ENCODE results near the gene TTLL6. TPM values are rescaled to one million over a fixed set of nuclear protein-coding genes. Genes with fewer than 3 reads are reported as not detected.

Gene TTLL6
- total and polyA plus RNA-seq, 2 donors = 0.41 to 0.42 TPM

DNA sequence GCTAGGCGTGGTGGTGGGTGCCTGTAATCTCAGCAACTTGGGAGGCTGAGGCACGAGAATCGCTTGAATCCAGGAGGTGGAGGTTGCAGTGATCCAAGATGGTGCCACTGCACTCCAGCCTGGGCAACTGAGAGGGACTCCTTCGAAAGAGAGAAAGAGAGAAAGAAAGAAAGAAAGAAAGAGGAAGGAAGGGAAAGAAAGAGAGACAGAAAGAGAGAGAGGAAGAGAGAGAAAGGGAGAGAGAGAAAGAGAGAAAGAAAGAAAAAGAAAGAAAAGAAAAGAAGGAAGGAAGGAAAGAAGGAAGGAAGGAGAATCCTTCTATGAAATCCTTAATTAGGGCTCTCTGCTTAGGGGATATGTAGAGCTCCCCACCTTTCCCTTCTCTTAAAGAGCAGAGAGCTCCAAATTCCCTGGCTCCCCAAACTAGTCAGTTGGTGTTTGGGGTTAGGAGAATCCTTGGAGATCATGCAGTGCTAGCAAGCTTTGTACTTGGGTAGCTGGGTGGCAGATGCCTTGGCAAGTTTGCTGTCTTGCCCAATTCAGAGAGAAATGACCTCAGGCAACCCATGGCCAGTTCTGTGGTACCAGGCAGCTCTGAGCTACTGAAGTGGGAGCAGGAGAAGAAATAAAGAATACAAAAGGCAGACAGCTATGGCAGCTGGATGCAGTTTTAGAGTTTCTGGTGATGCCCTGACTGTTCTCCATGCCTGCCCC lies 79.5 kb downstream of the TTLL6 start:
- H3K4me1 ChIP-seq (ENCODE audit: control insufficient read depth in 2 of 2, insufficient read depth in 2 of 2, low read length in 2 of 2) = no peaks in the 10 kb centered on the region
- H3K9me3 ChIP-seq (ENCODE audit: control insufficient read depth in 2 of 2, insufficient read depth in 1 of 2, low read length in 1 of 2) = peaks cover 0 to 14% of the 10 kb centered on the region in 2 donors
- WGBS = 67% methylated on average over 4 of the region's 4 CpGs
- no peak for DNase-seq (ENCODE audit: low read depth in 6 of 9, low spot score in 9 of 9)
- H3K36me3 ChIP-seq (ENCODE audit: control insufficient read depth in 2 of 2, insufficient read depth in 2 of 2, low read length in 1 of 2) = no peaks in the 10 kb centered on the region
- no peak overlapping the region for H3K4me3 ChIP-seq (ENCODE audit: low read length in 2 of 2)
- H3K27me3 ChIP-seq (ENCODE audit: control insufficient read depth in 2 of 2, insufficient read depth in 1 of 2, low read length in 1 of 2) = peaks cover 76 to 100% of the 10 kb centered on the region in 2 donors
- no peak overlapping the region for H3K27ac ChIP-seq (ENCODE audit: low read depth in 1 of 2, low read length in 1 of 2)

DNA sequence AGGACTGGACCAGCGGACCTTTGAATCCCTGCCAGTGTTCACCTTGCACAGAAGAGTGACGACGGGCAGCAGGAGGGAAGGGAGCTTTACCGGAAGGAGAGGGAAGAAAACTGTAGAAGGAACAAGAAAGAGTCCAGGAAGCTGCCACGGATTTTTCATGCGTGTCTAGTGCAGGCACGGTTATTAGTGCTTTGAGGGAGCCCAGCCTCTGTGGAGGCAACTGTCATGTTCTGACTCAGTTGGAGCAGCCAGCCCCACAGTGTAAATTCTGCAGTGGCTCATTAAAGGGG lies 82.0 kb downstream of the TTLL6 start:
- no peaks in the 10 kb centered on the region for H3K36me3 ChIP-seq (ENCODE audit: control insufficient read depth in 2 of 2, insufficient read depth in 2 of 2, low read length in 1 of 2)
- no peak overlapping the region for H3K27ac ChIP-seq (ENCODE audit: low read depth in 1 of 2, low read length in 1 of 2)
- no peaks in the 10 kb centered on the region for H3K4me1 ChIP-seq (ENCODE audit: control insufficient read depth in 2 of 2, insufficient read depth in 2 of 2, low read length in 2 of 2)
- 7% methylated on average over 7 of the region's 7 CpGs for WGBS
- H3K4me3 ChIP-seq (ENCODE audit: low read length in 2 of 2) = no peak overlapping the region
- peaks cover 0 to 14% of the 10 kb centered on the region in 2 donors for H3K9me3 ChIP-seq (ENCODE audit: control insufficient read depth in 2 of 2, insufficient read depth in 1 of 2, low read length in 1 of 2)
- no peak for DNase-seq (ENCODE audit: low read depth in 6 of 9, low spot score in 9 of 9)
- H3K27me3 ChIP-seq (ENCODE audit: control insufficient read depth in 2 of 2, insufficient read depth in 1 of 2, low read length in 1 of 2) = peaks cover 82 to 100% of the 10 kb centered on the region in 2 donors

DNA sequence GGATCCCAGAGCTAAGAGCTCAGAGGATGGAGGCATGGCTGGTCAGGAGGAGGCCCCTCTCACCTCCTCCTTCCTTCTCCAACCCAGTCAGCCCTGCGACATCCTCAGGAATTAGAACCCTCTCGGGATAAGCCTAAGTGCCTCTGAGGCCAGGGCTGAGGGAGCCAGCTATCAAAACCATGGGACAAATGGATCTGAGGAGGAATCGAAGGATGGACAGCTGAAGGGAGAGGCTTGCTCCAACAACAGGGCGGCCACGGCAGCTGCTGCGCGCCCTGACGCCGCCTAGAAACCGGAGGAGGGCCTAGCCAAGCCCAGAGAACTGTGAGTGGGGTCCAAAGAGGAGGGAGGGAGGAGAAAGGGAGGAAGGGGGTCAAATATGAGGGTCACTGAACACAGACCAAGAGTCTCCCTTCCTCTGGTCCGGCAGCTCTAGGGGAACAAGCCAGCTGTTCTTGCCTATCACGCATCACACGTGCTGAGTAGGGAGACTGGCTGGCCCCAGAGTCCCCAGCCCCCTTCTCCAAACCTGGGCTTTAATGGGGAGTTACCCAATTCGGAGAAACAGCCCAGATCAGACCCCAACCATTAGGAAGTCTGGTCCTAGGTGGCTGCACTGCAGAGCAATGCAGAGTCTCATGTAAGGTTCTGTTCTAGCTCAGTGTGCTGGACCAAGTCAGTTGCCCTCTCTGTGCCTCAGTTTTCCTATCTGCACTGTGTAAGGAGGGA lies 82.5 kb downstream of the TTLL6 start:
- peaks cover 82 to 100% of the 10 kb centered on the region in 2 donors for H3K27me3 ChIP-seq (ENCODE audit: control insufficient read depth in 2 of 2, insufficient read depth in 1 of 2, low read length in 1 of 2)
- 11% methylated on average over 14 of the region's 14 CpGs for WGBS
- no peak for DNase-seq (ENCODE audit: low read depth in 6 of 9, low spot score in 9 of 9)
- H3K9me3 ChIP-seq (ENCODE audit: control insufficient read depth in 2 of 2, insufficient read depth in 1 of 2, low read length in 1 of 2) = peaks cover 0 to 14% of the 10 kb centered on the region in 2 donors
- no peak overlapping the region for H3K4me3 ChIP-seq (ENCODE audit: low read length in 2 of 2)
- no peak overlapping the region for H3K27ac ChIP-seq (ENCODE audit: low read depth in 1 of 2, low read length in 1 of 2)
- no peaks in the 10 kb centered on the region for H3K36me3 ChIP-seq (ENCODE audit: control insufficient read depth in 2 of 2, insufficient read depth in 2 of 2, low read length in 1 of 2)
- H3K4me1 ChIP-seq (ENCODE audit: control insufficient read depth in 2 of 2, insufficient read depth in 2 of 2, low read length in 2 of 2) = no peaks in the 10 kb centered on the region

DNA sequence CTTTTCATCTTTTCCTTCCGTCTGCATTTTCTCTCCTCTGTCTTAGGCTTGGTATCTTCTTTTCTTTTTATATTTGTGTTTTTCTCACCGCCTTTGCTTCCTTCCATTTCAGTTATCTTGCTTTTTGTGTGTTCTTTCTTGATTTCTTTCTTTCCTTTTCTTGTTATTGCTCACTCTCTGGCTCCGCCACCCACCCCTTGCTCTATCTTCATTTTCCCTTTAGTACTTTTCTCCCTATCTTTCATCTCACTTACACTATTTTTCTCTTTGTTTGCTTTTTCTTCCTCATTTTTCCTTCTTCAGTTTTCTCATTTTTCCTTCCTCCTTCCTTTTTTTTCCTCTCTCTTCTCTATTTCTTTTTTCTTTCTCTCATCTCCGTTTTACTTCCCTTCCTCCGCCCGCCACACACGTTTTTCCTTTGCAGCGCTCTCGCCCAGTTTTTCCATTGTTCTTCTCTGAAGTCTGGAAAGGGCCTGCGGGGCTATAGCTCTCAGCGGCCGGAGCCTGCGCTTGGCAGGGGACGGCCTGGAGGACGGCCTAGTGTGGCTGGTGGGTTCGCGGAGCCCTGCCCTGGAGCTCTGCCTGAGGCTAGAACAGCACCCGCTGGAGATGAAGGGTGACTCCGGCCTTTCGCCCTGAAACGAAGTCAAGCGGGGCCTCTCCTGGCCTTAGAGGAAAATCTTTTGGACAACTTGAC lies 83.2 kb downstream of the TTLL6 start:
- H3K36me3 ChIP-seq (ENCODE audit: control insufficient read depth in 2 of 2, insufficient read depth in 2 of 2, low read length in 1 of 2) = no peaks in the 10 kb centered on the region
- peaks cover 0 to 11% of the 10 kb centered on the region in 2 donors for H3K9me3 ChIP-seq (ENCODE audit: control insufficient read depth in 2 of 2, insufficient read depth in 1 of 2, low read length in 1 of 2)
- DNase-seq (ENCODE audit: low read depth in 6 of 9, low spot score in 9 of 9) = no peak
- no peak overlapping the region for H3K4me3 ChIP-seq (ENCODE audit: low read length in 2 of 2)
- WGBS = 17% methylated on average over 22 of the region's 22 CpGs
- peaks cover 84 to 100% of the 10 kb centered on the region in 2 donors for H3K27me3 ChIP-seq (ENCODE audit: control insufficient read depth in 2 of 2, insufficient read depth in 1 of 2, low read length in 1 of 2)
- H3K27ac ChIP-seq (ENCODE audit: low read depth in 1 of 2, low read length in 1 of 2) = no peak overlapping the region
- no peaks in the 10 kb centered on the region for H3K4me1 ChIP-seq (ENCODE audit: control insufficient read depth in 2 of 2, insufficient read depth in 2 of 2, low read length in 2 of 2)

DNA sequence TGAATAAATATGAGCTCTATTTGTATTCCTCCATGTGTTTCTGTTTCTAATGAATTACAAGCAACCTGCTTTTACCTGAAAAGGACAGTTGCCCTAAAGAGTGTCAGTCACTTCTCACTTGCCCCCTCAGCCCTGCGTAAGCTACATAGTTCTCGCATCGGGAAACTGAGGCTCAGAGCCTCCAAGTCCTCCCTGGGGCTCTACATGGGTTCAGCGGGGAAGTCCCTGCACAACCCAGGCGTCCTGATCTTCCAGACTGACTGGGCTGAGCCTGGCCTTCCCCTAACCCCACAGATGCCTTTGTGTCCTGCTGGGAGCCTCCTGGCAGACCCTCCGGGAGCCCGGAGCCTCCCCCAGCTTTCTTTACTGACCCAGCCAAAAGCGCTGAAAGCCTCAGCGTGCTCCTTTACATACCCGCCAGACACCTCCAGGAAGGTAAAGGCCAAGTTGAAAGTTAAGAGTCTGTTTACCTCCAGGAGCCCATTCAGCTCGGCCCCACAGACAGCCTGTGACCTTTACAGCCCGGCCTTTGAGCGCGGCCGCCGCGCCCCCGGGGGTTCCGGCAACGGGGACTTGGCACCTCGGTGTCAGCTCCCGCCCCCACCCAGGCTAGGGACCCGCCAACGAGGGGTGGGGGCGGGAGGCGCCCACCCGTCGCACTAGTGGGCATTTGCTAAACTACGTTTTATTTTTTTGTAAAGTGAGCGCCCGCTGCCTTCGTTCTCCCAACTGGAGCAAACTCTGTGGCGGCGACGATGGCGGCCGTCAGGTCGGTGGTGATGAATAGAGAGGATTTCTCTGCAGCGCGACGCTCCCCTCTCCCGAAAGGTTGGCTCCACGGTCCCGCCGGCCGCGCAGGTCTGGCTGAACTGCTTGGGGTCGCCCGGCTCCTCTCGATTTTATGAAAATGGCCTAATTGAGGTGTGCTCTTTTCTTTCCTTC lies 84.1 kb downstream of the TTLL6 start:
- 6% methylated on average over 50 of the region's 50 CpGs for WGBS
- peaks cover 84 to 100% of the 10 kb centered on the region in 2 donors for H3K27me3 ChIP-seq (ENCODE audit: control insufficient read depth in 2 of 2, insufficient read depth in 1 of 2, low read length in 1 of 2)
- no peaks in the 10 kb centered on the region for H3K36me3 ChIP-seq (ENCODE audit: control insufficient read depth in 2 of 2, insufficient read depth in 2 of 2, low read length in 1 of 2)
- no peak overlapping the region for H3K27ac ChIP-seq (ENCODE audit: low read depth in 1 of 2, low read length in 1 of 2)
- H3K4me1 ChIP-seq (ENCODE audit: control insufficient read depth in 2 of 2, insufficient read depth in 2 of 2, low read length in 2 of 2) = peaks cover 0 to 3% of the 10 kb centered on the region in 2 donors
- no peak overlapping the region for H3K4me3 ChIP-seq (ENCODE audit: low read length in 2 of 2)
- H3K9me3 ChIP-seq (ENCODE audit: control insufficient read depth in 2 of 2, insufficient read depth in 1 of 2, low read length in 1 of 2) = peaks cover under 1 to 8% of the 10 kb centered on the region in 2 donors
- DNase-seq (ENCODE audit: low read depth in 6 of 9, low spot score in 9 of 9) = no peak

DNA sequence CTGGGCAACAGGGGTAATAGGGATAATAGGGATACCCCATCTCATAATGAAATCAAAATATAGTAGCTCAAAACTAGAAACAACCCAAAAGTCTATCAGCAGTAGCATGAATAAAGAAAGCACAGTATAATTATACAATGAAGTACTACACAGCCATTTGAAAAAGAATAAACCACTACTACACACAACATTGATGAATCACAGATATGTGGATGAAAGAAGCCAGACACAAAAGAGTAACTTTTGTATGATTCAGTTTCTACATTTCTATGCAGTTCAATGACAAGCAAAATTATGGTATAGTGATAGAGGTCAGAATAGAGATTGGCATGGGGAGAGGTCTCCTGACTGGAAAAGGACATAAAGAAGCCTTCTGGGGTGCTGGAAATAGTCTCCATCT lies 85.7 kb downstream of the TTLL6 start:
- peaks cover 1 to 8% of the 10 kb centered on the region in 2 donors for H3K9me3 ChIP-seq (ENCODE audit: control insufficient read depth in 2 of 2, insufficient read depth in 1 of 2, low read length in 1 of 2)
- H3K4me3 ChIP-seq (ENCODE audit: low read length in 2 of 2) = no peak overlapping the region
- H3K4me1 ChIP-seq (ENCODE audit: control insufficient read depth in 2 of 2, insufficient read depth in 2 of 2, low read length in 2 of 2) = peaks cover 0 to 3% of the 10 kb centered on the region in 2 donors
- H3K27me3 ChIP-seq (ENCODE audit: control insufficient read depth in 2 of 2, insufficient read depth in 1 of 2, low read length in 1 of 2) = peaks cover 87 to 100% of the 10 kb centered on the region in 2 donors
- H3K36me3 ChIP-seq (ENCODE audit: control insufficient read depth in 2 of 2, insufficient read depth in 2 of 2, low read length in 1 of 2) = no peaks in the 10 kb centered on the region
- DNase-seq (ENCODE audit: low read depth in 6 of 9, low spot score in 9 of 9) = no peak
- no peak overlapping the region for H3K27ac ChIP-seq (ENCODE audit: low read depth in 1 of 2, low read length in 1 of 2)

DNA sequence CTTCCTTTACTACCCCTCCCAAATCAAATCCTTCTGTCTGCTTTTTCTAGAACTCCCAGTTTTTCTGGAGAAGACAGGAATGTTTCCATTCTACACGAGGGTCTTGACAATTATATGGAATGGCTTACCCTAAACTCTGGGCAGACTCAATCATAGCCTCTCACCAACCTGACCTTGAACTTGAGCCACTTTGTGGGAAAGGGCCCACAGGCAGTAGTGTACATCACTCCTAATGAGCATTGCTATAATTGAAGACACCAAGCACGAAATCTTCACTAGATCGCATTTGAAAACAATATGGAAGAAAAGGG lies 86.8 kb downstream of the TTLL6 start:
- Histone ChIP-seq H3K4me3 (ENCODE audit: low read length in 2 of 2) (no peak overlapping the region), H3K27ac (ENCODE audit: low read depth in 1 of 2, low read length in 1 of 2) (no peak overlapping the region), H3K36me3 (ENCODE audit: control insufficient read depth in 2 of 2, insufficient read depth in 2 of 2, low read length in 1 of 2) (no peaks in the 10 kb centered on the region), H3K4me1 (ENCODE audit: control insufficient read depth in 2 of 2, insufficient read depth in 2 of 2, low read length in 2 of 2) (peaks cover 0 to 3% of the 10 kb centered on the region in 2 donors), H3K27me3 (ENCODE audit: control insufficient read depth in 2 of 2, insufficient read depth in 1 of 2, low read length in 1 of 2) (peaks cover 88 to 100% of the 10 kb centered on the region in 2 donors), H3K9me3 (ENCODE audit: control insufficient read depth in 2 of 2, insufficient read depth in 1 of 2, low read length in 1 of 2) (peaks cover 1 to 9% of the 10 kb centered on the region in 2 donors)
- 34% methylated on average over 3 of the region's 3 CpGs for WGBS
- DNase-seq (ENCODE audit: low read depth in 6 of 9, low spot score in 9 of 9) = no peak

DNA sequence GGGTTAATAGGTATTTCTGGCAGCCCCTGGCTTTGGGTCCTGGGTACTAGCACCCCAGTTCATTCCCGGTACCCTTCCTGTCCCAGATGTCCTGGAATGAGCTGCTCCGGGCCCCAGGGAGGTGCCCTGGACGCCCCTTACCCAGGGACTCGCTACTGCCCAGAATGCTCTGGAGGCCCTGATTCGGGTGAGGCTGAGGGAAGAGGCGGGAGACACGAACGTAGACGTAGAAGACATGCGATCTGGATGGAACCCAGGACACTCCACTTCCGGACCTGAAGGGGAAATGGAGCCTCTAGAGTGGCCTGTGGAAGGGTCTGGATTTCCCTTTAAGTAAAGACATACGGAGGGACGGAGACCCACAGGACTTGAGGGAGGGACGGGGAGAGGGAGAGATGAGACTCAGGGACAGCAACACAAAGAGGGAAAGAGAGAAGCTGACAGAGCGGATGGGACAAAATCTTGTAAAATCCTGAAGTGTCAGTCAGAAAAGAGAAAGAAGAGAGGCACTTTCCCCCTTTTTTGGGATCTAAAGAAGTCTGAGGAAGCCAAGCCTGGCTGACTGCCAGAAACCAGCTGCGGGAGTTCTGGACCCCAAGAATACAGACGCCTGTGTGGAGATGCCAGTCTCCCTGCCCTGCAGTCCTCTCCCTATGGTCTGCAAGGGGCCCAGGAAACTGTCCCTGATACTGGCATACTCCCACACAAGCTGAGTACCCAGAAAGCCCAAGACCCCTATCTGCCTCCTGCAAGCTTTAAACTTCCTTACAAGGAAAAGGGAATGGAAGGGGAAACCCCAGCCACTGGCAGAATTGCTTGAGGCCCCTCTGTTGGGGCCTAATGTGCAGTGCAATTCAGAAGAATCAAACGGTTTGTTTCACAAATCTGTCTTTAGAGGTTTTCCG lies 87.4 kb downstream of the TTLL6 start:
- WGBS = 14% methylated on average over 19 of the region's 19 CpGs
- Histone ChIP-seq H3K4me1 (ENCODE audit: control insufficient read depth in 2 of 2, insufficient read depth in 2 of 2, low read length in 2 of 2) (peaks cover 0 to 5% of the 10 kb centered on the region in 2 donors), H3K4me3 (ENCODE audit: low read length in 2 of 2) (no peak overlapping the region), H3K9me3 (ENCODE audit: control insufficient read depth in 2 of 2, insufficient read depth in 1 of 2, low read length in 1 of 2) (peaks cover 1 to 15% of the 10 kb centered on the region in 2 donors), H3K27ac (ENCODE audit: low read depth in 1 of 2, low read length in 1 of 2) (no peak overlapping the region), H3K36me3 (ENCODE audit: control insufficient read depth in 2 of 2, insufficient read depth in 2 of 2, low read length in 1 of 2) (no peaks in the 10 kb centered on the region), H3K27me3 (ENCODE audit: control insufficient read depth in 2 of 2, insufficient read depth in 1 of 2, low read length in 1 of 2) (peaks cover 89 to 100% of the 10 kb centered on the region in 2 donors)
- DNase-seq (ENCODE audit: low read depth in 6 of 9, low spot score in 9 of 9) = no peak
